B cell (primary cell): ENCODE data around the gene SAMD10. TPM values are rescaled to one million over a fixed set of nuclear protein-coding genes. Genes with fewer than 3 reads are reported as not detected.

Experiments
- ATAC-seq: fragments of 200-7000 bp; cut with Tn5 transposase; one replicate; pipeline ENCODE4 v1.10.0; 2021; ENCODE audit warnings: low read depth, mild to moderate bottlenecking, moderate number of reproducible peaks, moderate library complexity
- CTCF ChIA-PET: fragments of 350-600 bp; sonication (Branson Sonifier 250); formaldehyde crosslinking; loops from one replicate; lab custom pipeline; 2021; ENCODE audit warnings: antibody characterized with exemption, inconsistent platforms; lab: Charles Lee
- POLR2A ChIA-PET: fragments of 350-600 bp; sonication (Branson Sonifier 250); formaldehyde crosslinking; loops from one replicate; lab custom pipeline; 2021; ENCODE audit warnings: antibody characterized with exemption; lab: Charles Lee
- DNase-seq: peaks from one replicate; pipeline ENCODE4 v3.0.0; 2013
- H2AFZ ChIP-seq: 2 replicates; pipeline ENCODE4 v1.6.1; 2012; ENCODE audit warnings: mild to moderate bottlenecking, low read depth, low read length; ENCODE audit not compliant: insufficient read depth, poor library complexity, severe bottlenecking
- H3K27ac ChIP-seq, 2 donors: 1 replicate in 1 of 2; 2 replicates in 1 of 2; pipeline ENCODE4 v1.5.1; 2012 to 2013; ENCODE audit warnings: low read length in 2 of 2, mild to moderate bottlenecking in 2 of 2, moderate library complexity in 1 of 2
- H3K27me3 ChIP-seq, 4 experiments: fragments of 200-600 bp in 1 of 4; sonication (generic) in 1 of 4; replicated peaks in 1 of 4; 1 replicate in 2 of 4; 2 replicates in 2 of 4; pipeline versions ENCODE4 v1.6.1 to v1.7.0; 2013 to 2016; ENCODE audit warnings: low read length in 3 of 4, mild to moderate bottlenecking in 2 of 4, mixed read lengths in 1 of 4, moderate library complexity in 1 of 4; ENCODE audit not compliant: insufficient read depth in 4 of 4, control insufficient read depth in 3 of 4; ENCODE audit errors: control extremely low read depth in 1 of 4
- H3K36me3 ChIP-seq, 2 experiments: replicated peaks in 1 of 2; 1 replicate in 1 of 2; 2 replicates in 1 of 2; pipeline versions ENCODE4 v1.6.1 to v1.7.1; 2013; ENCODE audit warnings: low read length in 1 of 2; ENCODE audit not compliant: insufficient read depth in 2 of 2, control insufficient read depth in 1 of 2; ENCODE audit errors: control extremely low read depth in 1 of 2, extremely low read depth in 1 of 2
- H3K4me1 ChIP-seq, 2 donors: fragments of 200-600 bp in 1 of 2; sonication (generic) in 1 of 2; 1 replicate in 1 of 2; 2 replicates in 1 of 2; pipeline versions ENCODE4 v1.5.1 to v1.6.1; 2013 to 2017; ENCODE audit warnings: low read length in 2 of 2; ENCODE audit not compliant: control insufficient read depth in 2 of 2, insufficient read depth in 2 of 2
- H3K4me2 ChIP-seq: replicated peaks from 2 replicates; pipeline ENCODE3; 2012; ENCODE audit warnings: mild to moderate bottlenecking, low read depth, low read length; ENCODE audit not compliant: poor library complexity, severe bottlenecking
- H3K4me3 ChIP-seq, 5 experiments: fragments of 200-600 bp in 1 of 5; sonication (generic) in 1 of 5; 1 replicate in 3 of 5; 2 replicates in 2 of 5; pipeline versions ENCODE4 v1.5.1 to v1.7.0; 2011 to 2016; ENCODE audit warnings: low read length in 4 of 5, mild to moderate bottlenecking in 4 of 5, low read depth in 2 of 5, control low read depth in 1 of 5, moderate library complexity in 1 of 5; ENCODE audit not compliant: insufficient read depth in 1 of 5; ENCODE audit errors: control extremely low read depth in 1 of 5, extremely low read depth in 1 of 5
- H3K79me2 ChIP-seq: fragments of 200-600 bp; sonication (generic); one replicate; pipeline ENCODE4 v1.6.0; 2016; ENCODE audit warnings: low read length; ENCODE audit not compliant: control insufficient read depth, insufficient read depth
- H3K9ac ChIP-seq: fragments of 200-600 bp; sonication (generic); 2 replicates; pipeline ENCODE4 v1.6.1; 2017; ENCODE audit warnings: mild to moderate bottlenecking, low read length, moderate library complexity
- H3K9me3 ChIP-seq, 3 donors: one replicate each; pipeline versions ENCODE4 v1.6.1 to v1.7.1; 2013; ENCODE audit warnings: low read length in 2 of 3; ENCODE audit not compliant: control insufficient read depth in 2 of 3, insufficient read depth in 1 of 3; ENCODE audit errors: control extremely low read depth in 1 of 3
- H4K20me1 ChIP-seq: 2 replicates; pipeline ENCODE4 v1.6.0; 2012; ENCODE audit warnings: mild to moderate bottlenecking, low read length; ENCODE audit not compliant: insufficient read depth, control insufficient read depth, poor library complexity, severe bottlenecking
- H3K27ac Mint-ChIP-seq: one replicate; pipeline ENCODE4 v1.8.0; 2021; ENCODE audit warnings: mixed read lengths
- H3K27me3 Mint-ChIP-seq: one replicate; pipeline ENCODE4 v1.8.0; 2021; ENCODE audit warnings: mixed read lengths
- H3K4me1 Mint-ChIP-seq: one replicate; pipeline ENCODE4 v1.8.0; 2021; ENCODE audit warnings: mixed read lengths
- H3K4me3 Mint-ChIP-seq: one replicate; pipeline ENCODE4 v1.8.0; 2021; ENCODE audit warnings: mixed read lengths
- H3K9me3 Mint-ChIP-seq: one replicate; pipeline ENCODE4 v1.8.0; 2022; ENCODE audit warnings: mixed read lengths; ENCODE audit not compliant: insufficient read depth
- EZH2 ChIP-seq: IDR thresholded peaks from 2 replicates; pipeline ENCODE4 v1.6.1; 2012; ENCODE audit warnings: borderline replicate concordance, low read depth, mild to moderate bottlenecking, moderate library complexity, low read length; ENCODE audit not compliant: insufficient read depth, poor library complexity, severe bottlenecking
- WGBS: methylation state at CpG from one replicate; pipeline ENCODE4 v1.1.5; 2013; ENCODE audit warnings: missing lambda C conversion rate; ENCODE audit not compliant: insufficient coverage; 5-methylcytosine and 5-hydroxymethylcytosine counted together
- intact Hi-C: fragments of 100-400 bp; cut with micrococcal nuclease; formaldehyde crosslinking; loops from one replicate; pipeline ENCODE4 v1.10.0; 2022
- polyA plus RNA-seq: library from polyadenylated mRNA; depleted of rRNA; stranded (reverse); fragments of >200 nt; gene quantifications from 2 replicates; pipeline ENCODE4 v1.2.3, GENCODE V29; 2012
- total RNA-seq, 2 donors: library from RNA; stranded (reverse); fragments of 120-200 nt in 1 of 2; gene quantifications; 1 replicate in 1 of 2; 2 replicates in 1 of 2; pipeline versions ENCODE4 v1.2.3 to v1.2.4, GENCODE V29; 2013 to 2022
- TF ChIP-seq, protein P1 (sequence below): fragments of 200-600 bp; IDR thresholded peaks from one replicate; pipeline ENCODE4 v1.8.0; 2022; ENCODE audit warnings: antibody characterized with exemption, mild to moderate bottlenecking

Gene SAMD10
- total and polyA plus RNA-seq, 2 donors (not counting 1 experiment from before 2014, with no cell fraction given), result 12.7 to 34.2 TPM

DNA sequence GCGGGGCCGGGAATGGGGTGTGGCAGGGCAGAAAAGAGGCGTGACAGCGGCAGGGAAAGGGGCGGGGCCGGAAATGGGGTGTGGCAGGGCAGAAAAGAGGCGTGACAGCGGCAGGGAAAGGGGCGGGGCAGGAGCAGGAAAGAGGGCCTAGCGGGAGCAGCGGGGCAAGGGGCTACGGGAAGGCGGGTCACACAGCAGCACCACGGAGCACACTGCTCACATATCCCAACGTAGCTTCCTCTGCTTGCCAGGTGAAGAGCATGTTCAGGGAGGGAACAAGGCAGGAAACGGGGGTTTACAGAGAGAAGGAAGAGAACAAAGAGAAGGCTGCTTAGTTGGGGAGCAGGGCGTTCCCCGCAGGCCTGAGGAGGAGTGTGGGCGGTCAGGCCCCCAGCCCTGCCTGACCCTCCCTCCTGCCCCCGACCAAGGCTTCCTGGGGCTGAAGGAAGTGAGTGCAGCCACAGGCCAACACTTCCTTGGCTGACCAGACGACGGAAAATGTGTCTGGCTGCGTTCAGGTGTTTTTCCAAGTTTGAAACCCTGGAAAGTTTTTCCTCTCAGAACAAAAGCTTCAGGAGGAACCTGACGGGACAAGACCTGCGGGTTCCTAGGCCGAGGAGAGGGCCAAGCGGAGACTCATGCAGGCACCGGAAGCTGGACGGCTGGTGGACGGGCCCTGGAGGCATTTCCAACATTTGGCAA is 37.0 kb downstream of the SAMD10 start:
- Histone ChIP-seq H3K36me3 (peaks cover 0 to 65% of the 10 kb centered on the region in 2 experiments), H3K4me2 (peak overlapping the region; percentile 43), H3K9me3 (peaks cover 0 to 29% (median 0%) of the 10 kb centered on the region in 3 donors), H3K27ac (peak overlapping the region in 1 of 2 donors; percentile 1), H3K4me3 (no peak overlapping the region), H3K79me2 (peaks cover 55% of the 10 kb centered on the region), H4K20me1 (peaks cover 91% of the 10 kb centered on the region), H2AFZ (no peak overlapping the region), H3K9ac (no peak overlapping the region), H3K27me3 (no peaks in the 10 kb centered on the region), H3K4me1 (peaks cover 14 to 21% of the 10 kb centered on the region in 2 donors)
- ChIA-PET POLR2A (no interaction called here), CTCF (interaction anchor here (1.0 kb wide), 1 partner anchor 12 kb away, joined by 3 read pairs; no protein-coding TSS in a partner anchor)
- DNase-seq (peak; percentile 38), ATAC-seq (no peak)
- Mint-ChIP-seq H3K27ac (peak overlapping the region; percentile 41), H3K4me1 (peaks cover 23% of the 10 kb centered on the region), H3K9me3 (no peaks in the 10 kb centered on the region), H3K27me3 (no peaks in the 10 kb centered on the region), H3K4me3 (no peak overlapping the region)
- 77% methylated on average over 19 of the region's 30 CpGs for WGBS
- intact Hi-C loops, result no loop called here
- TF ChIP-seq, protein P1, sequence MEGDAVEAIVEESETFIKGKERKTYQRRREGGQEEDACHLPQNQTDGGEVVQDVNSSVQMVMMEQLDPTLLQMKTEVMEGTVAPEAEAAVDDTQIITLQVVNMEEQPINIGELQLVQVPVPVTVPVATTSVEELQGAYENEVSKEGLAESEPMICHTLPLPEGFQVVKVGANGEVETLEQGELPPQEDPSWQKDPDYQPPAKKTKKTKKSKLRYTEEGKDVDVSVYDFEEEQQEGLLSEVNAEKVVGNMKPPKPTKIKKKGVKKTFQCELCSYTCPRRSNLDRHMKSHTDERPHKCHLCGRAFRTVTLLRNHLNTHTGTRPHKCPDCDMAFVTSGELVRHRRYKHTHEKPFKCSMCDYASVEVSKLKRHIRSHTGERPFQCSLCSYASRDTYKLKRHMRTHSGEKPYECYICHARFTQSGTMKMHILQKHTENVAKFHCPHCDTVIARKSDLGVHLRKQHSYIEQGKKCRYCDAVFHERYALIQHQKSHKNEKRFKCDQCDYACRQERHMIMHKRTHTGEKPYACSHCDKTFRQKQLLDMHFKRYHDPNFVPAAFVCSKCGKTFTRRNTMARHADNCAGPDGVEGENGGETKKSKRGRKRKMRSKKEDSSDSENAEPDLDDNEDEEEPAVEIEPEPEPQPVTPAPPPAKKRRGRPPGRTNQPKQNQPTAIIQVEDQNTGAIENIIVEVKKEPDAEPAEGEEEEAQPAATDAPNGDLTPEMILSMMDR, result no peak
- no peak for TF ChIP-seq EZH2
